GM23248 (cell line): ENCODE data around the gene CHCHD1. TPM values are rescaled to one million over a fixed set of nuclear protein-coding genes. Genes with fewer than 3 reads are reported as not detected.

Experiments used
- DNase-seq: peaks from one replicate; pipeline ENCODE4 v3.0.0-alpha.2; 2015
- H2AFZ ChIP-seq: fragments of 200-600 bp; sonication (generic); 2 replicates; pipeline ENCODE4 v1.6.1; 2016; ENCODE audit warnings: antibody characterized with exemption
- H3F3A ChIP-seq: fragments of 200-600 bp; sonication (generic); 2 replicates; pipeline ENCODE4 v1.6.1; 2016; ENCODE audit warnings: mild to moderate bottlenecking, antibody characterized with exemption, mixed run types; ENCODE audit not compliant: insufficient read depth
- H3K27ac ChIP-seq: fragments of 200-600 bp; sonication (generic); 2 replicates; pipeline ENCODE4 v1.5.1; 2016; ENCODE audit warnings: mild to moderate bottlenecking
- H3K27me3 ChIP-seq: fragments of 200-600 bp; sonication (generic); replicated peaks from 2 replicates; pipeline ENCODE4 v1.6.1; 2016; ENCODE audit warnings: mild to moderate bottlenecking; ENCODE audit not compliant: insufficient read depth
- H3K36me3 ChIP-seq: fragments of 200-600 bp; sonication (generic); 2 replicates; pipeline ENCODE4 v1.6.1; 2016; ENCODE audit warnings: low read depth, mild to moderate bottlenecking
- H3K4me1 ChIP-seq: fragments of 200-600 bp; sonication (generic); 2 replicates; pipeline ENCODE4 v1.6.1; 2016; ENCODE audit warnings: mild to moderate bottlenecking; ENCODE audit not compliant: insufficient read depth
- H3K4me2 ChIP-seq: fragments of 200-600 bp; sonication (generic); one replicate; pipeline ENCODE4 v1.6.1; 2016; ENCODE audit warnings: mild to moderate bottlenecking; ENCODE audit not compliant: unreplicated experiment
- H3K4me3 ChIP-seq: fragments of 200-600 bp; sonication (generic); 2 replicates; pipeline ENCODE4 v1.5.1; 2016; ENCODE audit warnings: mild to moderate bottlenecking
- H3K79me2 ChIP-seq: fragments of 200-600 bp; sonication (generic); 2 replicates; pipeline ENCODE4 v1.6.1; 2016; ENCODE audit warnings: mild to moderate bottlenecking; ENCODE audit not compliant: insufficient read depth
- H3K9ac ChIP-seq: fragments of 200-600 bp; sonication (generic); 2 replicates; pipeline ENCODE4 v1.6.1; 2016; ENCODE audit warnings: mild to moderate bottlenecking
- H3K9me2 ChIP-seq: fragments of 200-600 bp; sonication (generic); 2 replicates; pipeline ENCODE4 v1.6.1; 2016; ENCODE audit warnings: mixed run types, mild to moderate bottlenecking, moderate library complexity; ENCODE audit not compliant: insufficient read depth
- H3K9me3 ChIP-seq: fragments of 200-600 bp; sonication (generic); one replicate; pipeline ENCODE4 v1.6.1; 2017; ENCODE audit warnings: low read depth
- H4K20me1 ChIP-seq: fragments of 200-600 bp; sonication (generic); 2 replicates; pipeline ENCODE4 v1.6.0; 2016; ENCODE audit not compliant: insufficient read depth
- EZH2 ChIP-seq: fragments of 200-600 bp; sonication (generic); IDR thresholded peaks from 2 replicates; pipeline ENCODE4 v1.6.1; 2018; ENCODE audit warnings: antibody characterized with exemption, mild to moderate bottlenecking; ENCODE audit not compliant: insufficient read depth, poor library complexity, severe bottlenecking
- EZH2phosphoT487 ChIP-seq: fragments of 200-600 bp; sonication (generic); IDR thresholded peaks from 2 replicates; pipeline ENCODE4 v1.6.1; 2018; ENCODE audit warnings: antibody characterized with exemption, moderate library complexity, mild to moderate bottlenecking, low read depth; ENCODE audit not compliant: insufficient read depth
- WGBS, 2 experiments: methylation state at CpG; one replicate each; pipeline ENCODE4 v1.1.6; 2015 to 2017; ENCODE audit warnings: low lambda C conversion rate in 2 of 2, low coverage in 1 of 2; ENCODE audit errors: missing lambda C conversion rate in 2 of 2; 5-methylcytosine and 5-hydroxymethylcytosine counted together
- in situ Hi-C: fragments of 300-500 bp; cut with MboI; formaldehyde crosslinking; loops from 2 replicates; pipeline ENCODE4 v1.15.0; 2020
- polyA plus RNA-seq: library from polyadenylated mRNA; unstranded; fragments of >200 nt; fragmentation: Nextera tagmentation; extraction: Ambion mirVana; gene quantifications from 2 replicates; pipeline ENCODE4 v1.2.1, GENCODE V29; 2016
- total RNA-seq: library from RNA; depleted of rRNA; stranded (reverse); fragments of >200 nt; shearing (Covaris generic); gene quantifications from 2 replicates; pipeline ENCODE4 v1.2.3, GENCODE V29; 2014

CHCHD1 gene
- total and polyA plus RNA-seq, 2 experiments from 2014 or later, result 23.1 to 73.0 TPM

- Histone ChIP-seq H3K4me3 (no peak overlapping the region), H3K79me2 (no peaks in the 10 kb centered on the region), H3K27ac (no peak overlapping the region), H3K4me2 (no peak overlapping the region), H2AFZ (no peak overlapping the region), H4K20me1 (no peaks in the 10 kb centered on the region), H3K27me3 (no peaks in the 10 kb centered on the region), H3K4me1 (peaks cover 23% of the 10 kb centered on the region), H3F3A (peaks cover 22% of the 10 kb centered on the region), H3K36me3 (0 out of 2 replicates have a peak, but pooled peaks cover 5% of the 10 kb centered on the region), H3K9ac (no peak overlapping the region), H3K9me3 (no peaks in the 10 kb centered on the region), H3K9me2 (no peaks in the 10 kb centered on the region)
- WGBS, 2 experiments, result 95 to 97% methylated on average over 10 of the region's 10 CpGs
- in situ Hi-C loops, result no loop called here
- TF ChIP-seq EZH2, result no peak
- TF ChIP-seq EZH2phosphoT487, result no peak
- no peak for DNase-seq
Observed at GRCh38 chr10:73818402-73818801, 36.6 kb downstream of the CHCHD1 start.

- 0 out of 2 replicates have a peak, but pooled peaks cover 5% of the 10 kb centered on the region for H3K36me3 ChIP-seq
- no peaks in the 10 kb centered on the region for H3K9me2 ChIP-seq
- DNase-seq, result no peak
- H3K9ac ChIP-seq, result no peak overlapping the region
- WGBS, 2 experiments, result 68 to 75% methylated on average over 5 of the region's 5 CpGs
- H3K4me3 ChIP-seq, result no peak overlapping the region
- H3K4me1 ChIP-seq, result peaks cover 23% of the 10 kb centered on the region
- H3K27me3 ChIP-seq, result no peaks in the 10 kb centered on the region
- in situ Hi-C loops, result no loop called here
- no peak overlapping the region for H3K4me2 ChIP-seq
- no peak for TF ChIP-seq EZH2phosphoT487
- TF ChIP-seq EZH2, result no peak
- no peaks in the 10 kb centered on the region for H4K20me1 ChIP-seq
- H3K27ac ChIP-seq, result no peak overlapping the region
- H2AFZ ChIP-seq, result no peak overlapping the region
- no peaks in the 10 kb centered on the region for H3K79me2 ChIP-seq
- H3F3A ChIP-seq, result peaks cover 22% of the 10 kb centered on the region
- H3K9me3 ChIP-seq, result no peaks in the 10 kb centered on the region
Observed at GRCh38 chr10:73819081-73819480, 37.2 kb downstream of the CHCHD1 start.

GRCh38 chr10:73819513-73820093 lies 37.8 kb downstream of the CHCHD1 start:
- Histone ChIP-seq H3F3A (peaks cover 22% of the 10 kb centered on the region), H3K9ac (no peak overlapping the region), H3K27me3 (no peaks in the 10 kb centered on the region), H2AFZ (no peak overlapping the region), H3K9me3 (no peaks in the 10 kb centered on the region), H3K9me2 (no peaks in the 10 kb centered on the region), H3K79me2 (no peaks in the 10 kb centered on the region), H3K4me1 (peaks cover 23% of the 10 kb centered on the region), H3K27ac (no peak overlapping the region), H3K4me2 (no peak overlapping the region), H3K4me3 (no peak overlapping the region), H3K36me3 (0 out of 2 replicates have a peak, but pooled peaks cover 5% of the 10 kb centered on the region), H4K20me1 (no peaks in the 10 kb centered on the region)
- in situ Hi-C loops, result no loop called here
- peak; percentile 40 for DNase-seq
- 87 to 89% methylated on average over 20 of the region's 20 CpGs for WGBS, 2 experiments
- no peak for TF ChIP-seq EZH2phosphoT487
- no peak for TF ChIP-seq EZH2

DNA sequence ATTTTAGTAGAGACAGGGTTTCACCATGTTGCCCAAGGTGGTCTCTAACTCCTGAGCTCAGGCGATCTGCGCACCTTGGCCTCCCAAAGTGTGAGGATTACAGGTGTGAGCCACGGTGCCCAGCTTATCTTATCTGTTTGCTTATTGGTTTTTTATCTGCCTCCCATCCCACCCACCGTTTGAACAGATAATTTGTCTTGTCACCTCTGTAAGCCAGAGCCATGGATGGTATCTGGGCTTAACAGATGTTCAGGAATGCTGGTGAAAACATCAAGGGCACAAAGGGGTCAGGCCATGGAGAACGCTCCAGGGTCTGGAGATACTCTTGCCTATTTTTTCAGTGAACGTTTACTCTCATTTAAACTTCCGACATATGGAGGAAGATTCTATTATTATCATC lies 41.5 kb downstream of the CHCHD1 start:
- TF ChIP-seq EZH2, result no peak
- no peak for TF ChIP-seq EZH2phosphoT487
- 80 to 81% methylated on average over 7 of the region's 7 CpGs for WGBS, 2 experiments
- Histone ChIP-seq H3K4me2 (no peak overlapping the region), H3K9me3 (no peaks in the 10 kb centered on the region), H4K20me1 (no peaks in the 10 kb centered on the region), H3K27me3 (no peaks in the 10 kb centered on the region), H3K4me3 (no peak overlapping the region), H2AFZ (no peak overlapping the region), H3F3A (no peaks in the 10 kb centered on the region), H3K9me2 (no peaks in the 10 kb centered on the region), H3K9ac (no peak overlapping the region), H3K4me1 (peaks cover 4% of the 10 kb centered on the region; the same call in 1 of the 2 replicates), H3K36me3 (0 out of 2 replicates have a peak, but pooled peaks cover 5% of the 10 kb centered on the region), H3K79me2 (no peaks in the 10 kb centered on the region), H3K27ac (no peak overlapping the region)
- DNase-seq, result no peak
- in situ Hi-C loops, result no loop called here
